Suprapubic skin (tissue), 3 donors: ENCODE results near the gene USP31.

Experiments used
- EP300 ChIP-seq: sonication (generic); formaldehyde crosslinking; IDR thresholded peaks from one replicate; pipeline ENCODE4 v1.6.1; 2017; ENCODE audit warnings: antibody characterized with exemption
- POLR2A ChIP-seq, 2 donors: fragments of 450-650 bp; IDR thresholded peaks; one replicate each; pipeline ENCODE4 v1.6.1; 2017; ENCODE audit warnings: antibody characterized with exemption in 2 of 2, mild to moderate bottlenecking in 2 of 2, moderate library complexity in 2 of 2
- TF ChIP-seq, protein P1 (sequence below), 2 donors: fragments of 200-600 bp in 1 of 2; fragments of 450-650 bp in 1 of 2; sonication (generic) in 1 of 2; IDR thresholded peaks; one replicate each; pipeline ENCODE4 v1.5.1; 2016 to 2019; ENCODE audit warnings: antibody characterized with exemption in 2 of 2, mild to moderate bottlenecking in 1 of 2, moderate library complexity in 1 of 2

GRCh38 chr16:23026784-23027362 is 122.4 kb downstream of the USP31 start:
- TF ChIP-seq POLR2A (IDR thresholded peaks at IDR 0.05) = no peak
- TF ChIP-seq, protein P1, sequence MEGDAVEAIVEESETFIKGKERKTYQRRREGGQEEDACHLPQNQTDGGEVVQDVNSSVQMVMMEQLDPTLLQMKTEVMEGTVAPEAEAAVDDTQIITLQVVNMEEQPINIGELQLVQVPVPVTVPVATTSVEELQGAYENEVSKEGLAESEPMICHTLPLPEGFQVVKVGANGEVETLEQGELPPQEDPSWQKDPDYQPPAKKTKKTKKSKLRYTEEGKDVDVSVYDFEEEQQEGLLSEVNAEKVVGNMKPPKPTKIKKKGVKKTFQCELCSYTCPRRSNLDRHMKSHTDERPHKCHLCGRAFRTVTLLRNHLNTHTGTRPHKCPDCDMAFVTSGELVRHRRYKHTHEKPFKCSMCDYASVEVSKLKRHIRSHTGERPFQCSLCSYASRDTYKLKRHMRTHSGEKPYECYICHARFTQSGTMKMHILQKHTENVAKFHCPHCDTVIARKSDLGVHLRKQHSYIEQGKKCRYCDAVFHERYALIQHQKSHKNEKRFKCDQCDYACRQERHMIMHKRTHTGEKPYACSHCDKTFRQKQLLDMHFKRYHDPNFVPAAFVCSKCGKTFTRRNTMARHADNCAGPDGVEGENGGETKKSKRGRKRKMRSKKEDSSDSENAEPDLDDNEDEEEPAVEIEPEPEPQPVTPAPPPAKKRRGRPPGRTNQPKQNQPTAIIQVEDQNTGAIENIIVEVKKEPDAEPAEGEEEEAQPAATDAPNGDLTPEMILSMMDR (IDR thresholded peaks at IDR 0.05) = no peak
- no peak for TF ChIP-seq EP300
